Mammary epithelial cell (primary cell): ENCODE measurements around the gene NXNL1.

Source experiments
- EZH2 ChIP-seq: IDR thresholded peaks from 2 replicates; pipeline ENCODE4 v1.6.1; 2012; ENCODE audit warnings: low read length, inconsistent platforms, borderline replicate concordance
- TF ChIP-seq, protein P1 (sequence below), 2 donors: IDR thresholded peaks in 1 of 2; conservative IDR thresholded peaks in 1 of 2; 2 replicates each; pipeline ENCODE4 v1.5.1; 2011 to 2012; ENCODE audit warnings: inconsistent platforms in 2 of 2, low read length in 2 of 2, mild to moderate bottlenecking in 2 of 2, control low read depth in 1 of 2, low read depth in 1 of 2; ENCODE audit not compliant: insufficient read depth in 1 of 2; ENCODE audit errors: extremely low read depth in 1 of 2

DNA sequence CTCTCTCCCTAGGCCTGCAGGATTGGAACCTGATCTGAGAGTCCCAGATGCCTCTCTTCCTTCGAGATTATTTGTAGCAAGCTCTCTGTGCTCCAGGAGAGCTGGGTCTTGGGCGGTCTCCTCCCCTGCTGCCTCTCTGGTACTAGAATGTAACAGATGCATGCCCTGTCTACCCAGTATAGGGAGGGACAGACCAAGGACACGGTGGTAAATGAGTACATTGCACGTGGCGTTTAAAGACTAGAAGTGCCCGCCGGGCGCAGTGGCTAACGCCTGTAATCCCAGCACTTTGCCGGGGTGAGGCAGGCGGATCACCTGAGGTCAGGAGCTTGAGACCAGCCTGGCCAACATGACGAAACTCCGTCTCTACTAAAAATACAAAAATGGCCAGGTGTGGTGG is 21.3 kb upstream of the NXNL1 start:
- TF ChIP-seq, protein P1, sequence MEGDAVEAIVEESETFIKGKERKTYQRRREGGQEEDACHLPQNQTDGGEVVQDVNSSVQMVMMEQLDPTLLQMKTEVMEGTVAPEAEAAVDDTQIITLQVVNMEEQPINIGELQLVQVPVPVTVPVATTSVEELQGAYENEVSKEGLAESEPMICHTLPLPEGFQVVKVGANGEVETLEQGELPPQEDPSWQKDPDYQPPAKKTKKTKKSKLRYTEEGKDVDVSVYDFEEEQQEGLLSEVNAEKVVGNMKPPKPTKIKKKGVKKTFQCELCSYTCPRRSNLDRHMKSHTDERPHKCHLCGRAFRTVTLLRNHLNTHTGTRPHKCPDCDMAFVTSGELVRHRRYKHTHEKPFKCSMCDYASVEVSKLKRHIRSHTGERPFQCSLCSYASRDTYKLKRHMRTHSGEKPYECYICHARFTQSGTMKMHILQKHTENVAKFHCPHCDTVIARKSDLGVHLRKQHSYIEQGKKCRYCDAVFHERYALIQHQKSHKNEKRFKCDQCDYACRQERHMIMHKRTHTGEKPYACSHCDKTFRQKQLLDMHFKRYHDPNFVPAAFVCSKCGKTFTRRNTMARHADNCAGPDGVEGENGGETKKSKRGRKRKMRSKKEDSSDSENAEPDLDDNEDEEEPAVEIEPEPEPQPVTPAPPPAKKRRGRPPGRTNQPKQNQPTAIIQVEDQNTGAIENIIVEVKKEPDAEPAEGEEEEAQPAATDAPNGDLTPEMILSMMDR (conservative IDR thresholded peaks at IDR 0.05 in 1 of 2, IDR thresholded peaks at IDR 0.05 in 1 of 2; ENCODE audit: extremely low read depth in 1 of 2, insufficient read depth in 1 of 2, low read depth in 1 of 2, low read length in 2 of 2), result no peak
- no peak for TF ChIP-seq EZH2
